ENCODE results near the gene OR4K2. TPM values are rescaled to one million over a fixed set of nuclear protein-coding genes. Genes with fewer than 3 reads are reported as not detected.

Gene OR4K2
- total RNA-seq, 1 donor from 2014 or later = not detected

- intact Hi-C loops (cut with micrococcal nuclease) = no loop called here
- peaks cover 13% of the 10 kb centered on the region for H3K9me3 ChIP-seq (replicated peaks)
These were observed 31.7 kb downstream of the OR4K2 start for GRCh38 chr14:19906665-19907064.

GRCh38 chr14:19911114-19911513, 36.2 kb downstream of the OR4K2 start:
- intact Hi-C loops (cut with micrococcal nuclease) = no loop called here
- H3K4me1 ChIP-seq = no peaks in the 10 kb centered on the region
- no peak for DNase-seq
- peaks cover 16% of the 10 kb centered on the region for H3K9me3 ChIP-seq (replicated peaks)
- no peak for TF ChIP-seq CTCF (IDR thresholded peaks at IDR 0.05; ENCODE audit: borderline replicate concordance)
- H3K4me3 ChIP-seq = no peak overlapping the region
- no peaks in the 10 kb centered on the region for H3K36me3 ChIP-seq
- no peak overlapping the region for H3K27ac ChIP-seq (replicated peaks)
- no peaks in the 10 kb centered on the region for H3K27me3 ChIP-seq (ENCODE audit: low read depth)

More at GRCh38 chr14:19906665-19907064, 31.7 kb downstream of the OR4K2 start:
- no peaks in the 10 kb centered on the region for H3K27me3 ChIP-seq (ENCODE audit: low read depth)
- DNase-seq = no peak
- no peak overlapping the region for H3K4me3 ChIP-seq
- no peaks in the 10 kb centered on the region for H3K36me3 ChIP-seq
- no peaks in the 10 kb centered on the region for H3K4me1 ChIP-seq
- no peak for TF ChIP-seq CTCF (IDR thresholded peaks at IDR 0.05; ENCODE audit: borderline replicate concordance)
- no peak overlapping the region for H3K27ac ChIP-seq (replicated peaks)

- no peak overlapping the region for H3K4me3 ChIP-seq
- no peaks in the 10 kb centered on the region for H3K4me1 ChIP-seq
- H3K9me3 ChIP-seq (replicated peaks) = peaks cover 8% of the 10 kb centered on the region
- no peaks in the 10 kb centered on the region for H3K36me3 ChIP-seq
- intact Hi-C loops (cut with micrococcal nuclease) = no loop called here
- no peak for DNase-seq
- H3K27ac ChIP-seq (replicated peaks) = no peak overlapping the region
- H3K27me3 ChIP-seq (ENCODE audit: low read depth) = no peaks in the 10 kb centered on the region
- no peak for TF ChIP-seq CTCF (IDR thresholded peaks at IDR 0.05; ENCODE audit: borderline replicate concordance)
These were observed 42.3 kb downstream of the OR4K2 start for GRCh38 chr14:19917243-19917642.

GRCh38 chr14:19917955-19918518, 43.1 kb downstream of the OR4K2 start:
- Histone ChIP-seq H3K9me3 (replicated peaks) (peaks cover 8% of the 10 kb centered on the region), H3K27me3 (ENCODE audit: low read depth) (no peaks in the 10 kb centered on the region), H3K27ac (replicated peaks) (no peak overlapping the region), H3K4me3 (no peak overlapping the region), H3K4me1 (no peaks in the 10 kb centered on the region), H3K36me3 (no peaks in the 10 kb centered on the region)
- intact Hi-C loops (cut with micrococcal nuclease) = no loop called here
- DNase-seq = no peak
- no peak for TF ChIP-seq CTCF (IDR thresholded peaks at IDR 0.05; ENCODE audit: borderline replicate concordance)

- H3K4me3 ChIP-seq = no peak overlapping the region
- TF ChIP-seq CTCF (IDR thresholded peaks at IDR 0.05; ENCODE audit: borderline replicate concordance) = no peak
- no peak overlapping the region for H3K27ac ChIP-seq (replicated peaks)
- no peaks in the 10 kb centered on the region for H3K27me3 ChIP-seq (ENCODE audit: low read depth)
- no peaks in the 10 kb centered on the region for H3K4me1 ChIP-seq
- no peaks in the 10 kb centered on the region for H3K36me3 ChIP-seq
- peaks cover 8% of the 10 kb centered on the region for H3K9me3 ChIP-seq (replicated peaks)
- intact Hi-C loops (cut with micrococcal nuclease) = no loop called here
- DNase-seq = no peak
These were observed 43.8 kb downstream of the OR4K2 start for GRCh38 chr14:19918553-19919264.

Measured in left ventricle myocardium inferior (tissue), 1 donor.